Daoy (cell line): ENCODE measurements around the gene CYGB. TPM values are rescaled to one million over a fixed set of nuclear protein-coding genes. Genes with fewer than 3 reads are reported as not detected.

Experiments used
- DNase-seq: peaks from one replicate; pipeline ENCODE4 v3.0.0-alpha.2; 2015; ENCODE audit warnings: low read depth
- total RNA-seq: library from RNA; depleted of rRNA; stranded (reverse); fragments of >200 nt; shearing (Covaris generic); gene quantifications from 2 replicates; pipeline ENCODE4 v1.2.3, GENCODE V29; 2014; rRNA removed

CYGB gene
- 8.3 and 16.0 TPM in 2 replicates for total RNA-seq

GRCh38 chr17:76537578-76538280, at the start of gene CYGB:
CYGB (minus strand) TSS chr17:76537709; CDS start chr17:76537542, 167 bp downstream.
- peak; percentile 46 for DNase-seq

- DNase-seq: no peak
Measured at GRCh38 chr17:76586741-76587487, 49.4 kb upstream of the CYGB start.

GRCh38 chr17:76585649-76586593, 48.4 kb upstream of the CYGB start, which contains the start of gene ST6GALNAC2:
ST6GALNAC2 (minus strand) TSS chr17:76585860; CDS start chr17:76585808, 52 bp downstream.
- peak; percentile 68 for DNase-seq

- DNase-seq: no peak
Measured at GRCh38 chr17:76585033-76585648, 47.6 kb upstream of the CYGB start.

- no peak for DNase-seq
Measured at GRCh38 chr17:76584427-76585032, 47.0 kb upstream of the CYGB start.

- no peak for DNase-seq
Measured at GRCh38 chr17:76582660-76583059, 45.2 kb upstream of the CYGB start.

GRCh38 chr17:76581515-76581914, 44.0 kb upstream of the CYGB start:
- no peak for DNase-seq

GRCh38 chr17:76579281-76579680, 41.8 kb upstream of the CYGB start:
- no peak for DNase-seq

- no peak for DNase-seq
Measured at GRCh38 chr17:76578376-76578775, 40.9 kb upstream of the CYGB start.

- no peak for DNase-seq
Measured at GRCh38 chr17:76577876-76578275, 40.4 kb upstream of the CYGB start.

- DNase-seq: no peak
Measured at GRCh38 chr17:76576189-76576588, 38.7 kb upstream of the CYGB start.

- DNase-seq: no peak
Measured at GRCh38 chr17:76575570-76575969, 38.1 kb upstream of the CYGB start.

- no peak for DNase-seq
Measured at GRCh38 chr17:76574166-76574565, 36.7 kb upstream of the CYGB start.

- DNase-seq: no peak
Measured at GRCh38 chr17:76573096-76573495, 35.6 kb upstream of the CYGB start.

GRCh38 chr17:76572201-76572910, 34.8 kb upstream of the CYGB start:
- no peak for DNase-seq

GRCh38 chr17:76570877-76571471, 33.5 kb upstream of the CYGB start:
- DNase-seq: no peak

GRCh38 chr17:76570457-76570856, 32.9 kb upstream of the CYGB start:
- no peak for DNase-seq

- DNase-seq: no peak
Measured at GRCh38 chr17:76569607-76570279, 32.2 kb upstream of the CYGB start.

- no peak for DNase-seq
Measured at GRCh38 chr17:76568811-76569221, 31.3 kb upstream of the CYGB start.
